GM23338 (cell line): Measurements from ENCODE around the gene SPSB4. TPM values are rescaled to one million over a fixed set of nuclear protein-coding genes. Genes with fewer than 3 reads are reported as not detected.

Source experiments
- ATAC-seq: fragments of 200-7000 bp; cut with Tn5 transposase; 3 replicates; pipeline ENCODE4 v1.9.1; 2020
- DNase-seq: peaks from one replicate; pipeline ENCODE4 v3.0.0-alpha.2; 2015; ENCODE audit warnings: low spot score
- H2AFZ ChIP-seq: fragments of 200-600 bp; sonication (generic); 2 replicates; pipeline ENCODE4 v1.8.0; 2016; ENCODE audit warnings: antibody characterized with exemption, mild to moderate bottlenecking, moderate library complexity
- H3F3A ChIP-seq: fragments of 200-600 bp; sonication (generic); replicated peaks from 2 replicates; pipeline ENCODE4 v1.8.0; 2017; ENCODE audit warnings: antibody characterized with exemption, mixed run types, low read depth
- H3K27ac ChIP-seq: fragments of 200-600 bp; sonication (generic); 2 replicates; pipeline ENCODE4 v1.6.1; 2016; ENCODE audit warnings: low read depth
- H3K27me3 ChIP-seq: fragments of 200-600 bp; sonication (generic); 2 replicates; pipeline ENCODE4 v1.8.0; 2016; ENCODE audit warnings: mild to moderate bottlenecking, mixed run types, moderate library complexity; ENCODE audit not compliant: insufficient read depth
- H3K36me3 ChIP-seq: fragments of 200-600 bp; sonication (generic); 2 replicates; pipeline ENCODE4 v1.8.0; 2016; ENCODE audit warnings: mild to moderate bottlenecking; ENCODE audit not compliant: insufficient read depth
- H3K4me1 ChIP-seq: fragments of 200-600 bp; sonication (generic); 2 replicates; pipeline ENCODE4 v1.8.0; 2016; ENCODE audit warnings: mild to moderate bottlenecking, moderate library complexity; ENCODE audit not compliant: insufficient read depth
- H3K4me2 ChIP-seq: fragments of 200-600 bp; sonication (generic); 2 replicates; pipeline ENCODE4 v1.7.1; 2017; ENCODE audit warnings: mixed run types
- H3K4me3 ChIP-seq: fragments of 200-600 bp; sonication (generic); 2 replicates; pipeline ENCODE4 v1.6.1; 2016; ENCODE audit warnings: mixed run types
- H3K79me2 ChIP-seq: fragments of 200-600 bp; sonication (generic); replicated peaks from 2 replicates; pipeline ENCODE4 v1.8.0; 2017; ENCODE audit warnings: mild to moderate bottlenecking; ENCODE audit not compliant: insufficient read depth
- H3K9me2 ChIP-seq: fragments of 200-600 bp; sonication (generic); 2 replicates; pipeline ENCODE4 v1.8.0; 2017; ENCODE audit not compliant: insufficient read depth
- H4K20me1 ChIP-seq: fragments of 200-600 bp; sonication (generic); replicated peaks from 2 replicates; pipeline ENCODE4 v1.8.0; 2017; ENCODE audit warnings: mild to moderate bottlenecking; ENCODE audit not compliant: insufficient read depth
- H3K27ac Mint-ChIP-seq: 2 replicates; pipeline ENCODE4 v1.8.0; 2020; ENCODE audit warnings: inconsistent platforms, mild to moderate bottlenecking, moderate library complexity, mixed read lengths
- H3K27me3 Mint-ChIP-seq: 3 replicates; pipeline ENCODE4 v1.8.0; 2022; ENCODE audit warnings: low read depth, mild to moderate bottlenecking, moderate library complexity, mixed read lengths, inconsistent platforms; ENCODE audit not compliant: insufficient read depth, poor library complexity
- H3K36me3 Mint-ChIP-seq: 3 replicates; pipeline ENCODE4 v1.8.0; 2021; ENCODE audit warnings: low read depth, mild to moderate bottlenecking, inconsistent platforms, moderate library complexity, mixed read lengths
- H3K4me1 Mint-ChIP-seq: 3 replicates; pipeline ENCODE4 v1.8.0; 2020; ENCODE audit warnings: mild to moderate bottlenecking, inconsistent platforms, mixed read lengths
- H3K4me3 Mint-ChIP-seq: 3 replicates; pipeline ENCODE4 v1.8.0; 2021; ENCODE audit warnings: moderate library complexity, mild to moderate bottlenecking, inconsistent platforms, mixed read lengths
- H3K9me3 Mint-ChIP-seq: 3 replicates; pipeline ENCODE4 v1.8.0; 2020; ENCODE audit warnings: moderate library complexity, mild to moderate bottlenecking, inconsistent platforms, mixed read lengths
- EZH2phosphoT487 ChIP-seq: fragments of 200-600 bp; sonication (generic); IDR thresholded peaks from one replicate; pipeline ENCODE4 v1.8.1; 2018; ENCODE audit warnings: antibody characterized with exemption; ENCODE audit not compliant: unreplicated experiment
- JUNB ChIP-seq: IDR thresholded peaks from one replicate; pipeline ENCODE4 v1.6.1; 2016; ENCODE audit warnings: antibody characterized with exemption; ENCODE audit not compliant: unreplicated experiment
- POLR2AphosphoS5 ChIP-seq: IDR thresholded peaks from 2 replicates; pipeline ENCODE4 v1.6.1; 2016; ENCODE audit warnings: antibody characterized with exemption, low read depth
- STAT1 ChIP-seq: IDR thresholded peaks from one replicate; pipeline ENCODE4 v1.6.1; 2016; ENCODE audit warnings: antibody characterized with exemption; ENCODE audit not compliant: unreplicated experiment
- ZNF114 ChIP-seq: fragments of 250-450 bp; sonication (Bioruptor Pico); IDR thresholded peaks from 2 replicates; pipeline ENCODE4 v1.5.0; 2020; ENCODE audit warnings: mild to moderate bottlenecking, moderate library complexity
- ZNF331 ChIP-seq: fragments of 250-450 bp; sonication (Bioruptor Pico); IDR thresholded peaks from 2 replicates; pipeline ENCODE4 v1.5.0; 2020; ENCODE audit warnings: low read depth, mild to moderate bottlenecking, moderate library complexity
- polyA plus RNA-seq: library from polyadenylated mRNA; unstranded; fragments of >200 nt; fragmentation: Nextera tagmentation; extraction: Ambion mirVana; gene quantifications from 2 replicates; pipeline ENCODE4 v1.2.1, GENCODE V29; 2016
- total RNA-seq: library from RNA; depleted of rRNA; stranded (reverse); fragments of >200 nt; shearing (Covaris generic); gene quantifications from 2 replicates; pipeline ENCODE4 v1.2.3, GENCODE V29; 2014
- TF ChIP-seq, protein P1 (sequence below): IDR thresholded peaks from one replicate; pipeline ENCODE4 v1.6.1; 2018; ENCODE audit warnings: antibody characterized with exemption; ENCODE audit not compliant: unreplicated experiment
- TF ChIP-seq, protein P2 (sequence below), 2 experiments: fragments of 200-600 bp in 1 of 2; sonication (generic) in 1 of 2; conservative IDR thresholded peaks; 2 replicates each; pipeline versions ENCODE4 v1.5.1 to v1.6.1; 2016 to 2017; ENCODE audit warnings: antibody characterized with exemption in 2 of 2, low read depth in 2 of 2, mild to moderate bottlenecking in 2 of 2, moderate library complexity in 1 of 2
- TF ChIP-seq, protein P3 (sequence below): IDR thresholded peaks from 2 replicates; pipeline ENCODE4 v1.6.1; 2016; ENCODE audit warnings: antibody characterized with exemption

The SPSB4 gene
- total and polyA plus RNA-seq, 2 experiments from 2014 or later: 6.7 to 25.9 TPM

DNA sequence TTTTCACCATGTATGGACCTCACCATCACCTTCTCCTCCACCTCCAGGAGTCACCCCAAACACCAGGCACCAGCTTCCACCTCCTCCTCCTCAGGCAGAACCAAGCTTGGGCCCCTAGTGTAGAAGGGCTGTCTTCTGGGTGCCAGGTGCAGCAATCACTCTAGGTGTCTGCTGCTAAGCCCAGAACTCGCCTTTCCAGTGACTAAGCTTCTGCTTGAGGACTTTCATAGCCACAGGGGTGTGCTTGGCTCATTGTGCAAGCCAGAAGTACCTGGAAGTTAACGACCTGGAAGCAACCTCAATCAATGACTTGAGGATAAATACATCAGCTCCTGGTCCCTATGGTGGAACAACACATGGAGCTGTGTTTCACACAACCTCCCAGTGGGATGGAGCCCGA lies 130.7 kb downstream of the SPSB4 start:
- no peak for ATAC-seq
- peaks cover 14% of the 10 kb centered on the region; the same call in 2 of the 3 replicates for H3K36me3 Mint-ChIP-seq
- no peaks in the 10 kb centered on the region for H3K27me3 ChIP-seq

More for the DNA sequence above, 130.7 kb downstream of the SPSB4 start:
- H3K9me2 ChIP-seq: no peaks in the 10 kb centered on the region
- Mint-ChIP-seq H3K27ac (no peak overlapping the region), H3K4me1 (0 out of 3 replicates have a peak, but pooled peaks cover 3% of the 10 kb centered on the region), H3K9me3 (peaks cover 21% of the 10 kb centered on the region), H3K4me3 (no peak overlapping the region), H3K27me3 (peaks cover 2% of the 10 kb centered on the region)
- DNase-seq: no peak
- H3K4me1 ChIP-seq: no peaks in the 10 kb centered on the region
- no peaks in the 10 kb centered on the region for H3K79me2 ChIP-seq
- H4K20me1 ChIP-seq: no peaks in the 10 kb centered on the region
- H3K4me3 ChIP-seq: no peak overlapping the region
- no peaks in the 10 kb centered on the region for H3F3A ChIP-seq
- no peak overlapping the region for H3K27ac ChIP-seq
- H2AFZ ChIP-seq: no peak overlapping the region
- no peak for TF ChIP-seq STAT1
- TF ChIP-seq JUNB: no peak
- TF ChIP-seq, protein P1, sequence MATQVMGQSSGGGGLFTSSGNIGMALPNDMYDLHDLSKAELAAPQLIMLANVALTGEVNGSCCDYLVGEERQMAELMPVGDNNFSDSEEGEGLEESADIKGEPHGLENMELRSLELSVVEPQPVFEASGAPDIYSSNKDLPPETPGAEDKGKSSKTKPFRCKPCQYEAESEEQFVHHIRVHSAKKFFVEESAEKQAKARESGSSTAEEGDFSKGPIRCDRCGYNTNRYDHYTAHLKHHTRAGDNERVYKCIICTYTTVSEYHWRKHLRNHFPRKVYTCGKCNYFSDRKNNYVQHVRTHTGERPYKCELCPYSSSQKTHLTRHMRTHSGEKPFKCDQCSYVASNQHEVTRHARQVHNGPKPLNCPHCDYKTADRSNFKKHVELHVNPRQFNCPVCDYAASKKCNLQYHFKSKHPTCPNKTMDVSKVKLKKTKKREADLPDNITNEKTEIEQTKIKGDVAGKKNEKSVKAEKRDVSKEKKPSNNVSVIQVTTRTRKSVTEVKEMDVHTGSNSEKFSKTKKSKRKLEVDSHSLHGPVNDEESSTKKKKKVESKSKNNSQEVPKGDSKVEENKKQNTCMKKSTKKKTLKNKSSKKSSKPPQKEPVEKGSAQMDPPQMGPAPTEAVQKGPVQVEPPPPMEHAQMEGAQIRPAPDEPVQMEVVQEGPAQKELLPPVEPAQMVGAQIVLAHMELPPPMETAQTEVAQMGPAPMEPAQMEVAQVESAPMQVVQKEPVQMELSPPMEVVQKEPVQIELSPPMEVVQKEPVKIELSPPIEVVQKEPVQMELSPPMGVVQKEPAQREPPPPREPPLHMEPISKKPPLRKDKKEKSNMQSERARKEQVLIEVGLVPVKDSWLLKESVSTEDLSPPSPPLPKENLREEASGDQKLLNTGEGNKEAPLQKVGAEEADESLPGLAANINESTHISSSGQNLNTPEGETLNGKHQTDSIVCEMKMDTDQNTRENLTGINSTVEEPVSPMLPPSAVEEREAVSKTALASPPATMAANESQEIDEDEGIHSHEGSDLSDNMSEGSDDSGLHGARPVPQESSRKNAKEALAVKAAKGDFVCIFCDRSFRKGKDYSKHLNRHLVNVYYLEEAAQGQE: no peak
- no peak for TF ChIP-seq ZNF114 (CRISPR knock-in tag)
- no peak for TF ChIP-seq ZNF331 (CRISPR knock-in tag)
- TF ChIP-seq, protein P2, sequence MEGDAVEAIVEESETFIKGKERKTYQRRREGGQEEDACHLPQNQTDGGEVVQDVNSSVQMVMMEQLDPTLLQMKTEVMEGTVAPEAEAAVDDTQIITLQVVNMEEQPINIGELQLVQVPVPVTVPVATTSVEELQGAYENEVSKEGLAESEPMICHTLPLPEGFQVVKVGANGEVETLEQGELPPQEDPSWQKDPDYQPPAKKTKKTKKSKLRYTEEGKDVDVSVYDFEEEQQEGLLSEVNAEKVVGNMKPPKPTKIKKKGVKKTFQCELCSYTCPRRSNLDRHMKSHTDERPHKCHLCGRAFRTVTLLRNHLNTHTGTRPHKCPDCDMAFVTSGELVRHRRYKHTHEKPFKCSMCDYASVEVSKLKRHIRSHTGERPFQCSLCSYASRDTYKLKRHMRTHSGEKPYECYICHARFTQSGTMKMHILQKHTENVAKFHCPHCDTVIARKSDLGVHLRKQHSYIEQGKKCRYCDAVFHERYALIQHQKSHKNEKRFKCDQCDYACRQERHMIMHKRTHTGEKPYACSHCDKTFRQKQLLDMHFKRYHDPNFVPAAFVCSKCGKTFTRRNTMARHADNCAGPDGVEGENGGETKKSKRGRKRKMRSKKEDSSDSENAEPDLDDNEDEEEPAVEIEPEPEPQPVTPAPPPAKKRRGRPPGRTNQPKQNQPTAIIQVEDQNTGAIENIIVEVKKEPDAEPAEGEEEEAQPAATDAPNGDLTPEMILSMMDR (conservative IDR thresholded peaks at IDR 0.05; ENCODE audit: low read depth in 2 of 2): no peak
- no peak for TF ChIP-seq POLR2AphosphoS5
- no peak for TF ChIP-seq EZH2phosphoT487
- TF ChIP-seq, protein P3, sequence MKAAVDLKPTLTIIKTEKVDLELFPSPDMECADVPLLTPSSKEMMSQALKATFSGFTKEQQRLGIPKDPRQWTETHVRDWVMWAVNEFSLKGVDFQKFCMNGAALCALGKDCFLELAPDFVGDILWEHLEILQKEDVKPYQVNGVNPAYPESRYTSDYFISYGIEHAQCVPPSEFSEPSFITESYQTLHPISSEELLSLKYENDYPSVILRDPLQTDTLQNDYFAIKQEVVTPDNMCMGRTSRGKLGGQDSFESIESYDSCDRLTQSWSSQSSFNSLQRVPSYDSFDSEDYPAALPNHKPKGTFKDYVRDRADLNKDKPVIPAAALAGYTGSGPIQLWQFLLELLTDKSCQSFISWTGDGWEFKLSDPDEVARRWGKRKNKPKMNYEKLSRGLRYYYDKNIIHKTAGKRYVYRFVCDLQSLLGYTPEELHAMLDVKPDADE: no peak
- H3K36me3 ChIP-seq: no peaks in the 10 kb centered on the region
- no peak overlapping the region for H3K4me2 ChIP-seq
